HFF-Myc (cell line): ENCODE measurements around the gene PRCD.

ENCODE experiments used
- DNase-seq: peaks from one replicate; pipeline ENCODE4 v3.0.0-alpha.2; 2011; ENCODE audit warnings: low read depth; ENCODE audit errors: extremely low read depth
- H3K4me3 ChIP-seq: replicated peaks from 2 replicates; pipeline ENCODE4 v1.5.1; 2011; ENCODE audit warnings: low read depth, mild to moderate bottlenecking, control low read depth, low read length
- TF ChIP-seq, protein P1 (sequence below): IDR thresholded peaks from 2 replicates; pipeline ENCODE4 v1.5.1; 2012; ENCODE audit warnings: mild to moderate bottlenecking, low read depth, low read length, control low read depth; ENCODE audit errors: missing control alignments

The PRCD gene

DNA sequence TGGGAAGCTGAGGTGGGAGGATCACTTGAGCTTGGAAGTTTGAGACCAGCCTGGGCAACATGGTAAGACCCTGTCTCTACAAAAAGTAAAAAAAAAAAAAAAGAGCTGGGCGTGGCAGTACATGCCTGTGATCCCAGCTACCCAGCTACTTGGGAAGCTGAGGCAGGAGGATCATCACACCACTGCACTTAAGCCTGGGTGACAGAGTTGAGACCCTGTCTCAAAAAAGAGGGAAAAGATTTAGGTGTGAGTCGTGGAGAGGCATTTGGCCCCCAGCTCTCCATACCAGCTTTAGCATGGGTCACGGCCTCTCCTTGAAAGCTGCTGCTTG, 26.7 kb downstream of the PRCD start:
- DNase-seq, result no peak
- no peak overlapping the region for H3K4me3 ChIP-seq
- TF ChIP-seq, protein P1, sequence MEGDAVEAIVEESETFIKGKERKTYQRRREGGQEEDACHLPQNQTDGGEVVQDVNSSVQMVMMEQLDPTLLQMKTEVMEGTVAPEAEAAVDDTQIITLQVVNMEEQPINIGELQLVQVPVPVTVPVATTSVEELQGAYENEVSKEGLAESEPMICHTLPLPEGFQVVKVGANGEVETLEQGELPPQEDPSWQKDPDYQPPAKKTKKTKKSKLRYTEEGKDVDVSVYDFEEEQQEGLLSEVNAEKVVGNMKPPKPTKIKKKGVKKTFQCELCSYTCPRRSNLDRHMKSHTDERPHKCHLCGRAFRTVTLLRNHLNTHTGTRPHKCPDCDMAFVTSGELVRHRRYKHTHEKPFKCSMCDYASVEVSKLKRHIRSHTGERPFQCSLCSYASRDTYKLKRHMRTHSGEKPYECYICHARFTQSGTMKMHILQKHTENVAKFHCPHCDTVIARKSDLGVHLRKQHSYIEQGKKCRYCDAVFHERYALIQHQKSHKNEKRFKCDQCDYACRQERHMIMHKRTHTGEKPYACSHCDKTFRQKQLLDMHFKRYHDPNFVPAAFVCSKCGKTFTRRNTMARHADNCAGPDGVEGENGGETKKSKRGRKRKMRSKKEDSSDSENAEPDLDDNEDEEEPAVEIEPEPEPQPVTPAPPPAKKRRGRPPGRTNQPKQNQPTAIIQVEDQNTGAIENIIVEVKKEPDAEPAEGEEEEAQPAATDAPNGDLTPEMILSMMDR, result no peak

DNA sequence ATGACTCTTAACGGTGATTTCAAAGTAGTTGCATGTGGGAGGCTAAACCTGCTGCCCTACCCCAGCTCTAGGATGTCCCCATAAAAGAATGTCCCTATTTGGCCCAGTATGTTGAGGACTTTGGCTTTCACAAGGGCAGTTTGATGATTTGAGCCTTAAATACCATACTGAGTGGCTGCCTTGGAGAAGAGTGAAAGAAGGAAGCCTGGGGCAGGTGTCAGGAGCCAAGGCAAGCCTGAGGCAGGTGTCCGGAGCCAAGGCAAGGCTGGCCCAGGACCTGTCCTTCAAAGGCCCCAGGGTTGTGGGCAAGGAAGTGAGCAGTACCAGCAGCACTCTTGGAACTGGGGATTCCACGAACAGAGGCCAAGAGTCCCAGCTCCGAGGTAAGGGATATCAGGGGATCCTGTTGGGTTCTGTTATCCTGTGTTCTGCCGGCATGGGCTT, 27.2 kb downstream of the PRCD start:
- no peak overlapping the region for H3K4me3 ChIP-seq
- no peak for DNase-seq
- TF ChIP-seq, protein P1, result no peak

DNA sequence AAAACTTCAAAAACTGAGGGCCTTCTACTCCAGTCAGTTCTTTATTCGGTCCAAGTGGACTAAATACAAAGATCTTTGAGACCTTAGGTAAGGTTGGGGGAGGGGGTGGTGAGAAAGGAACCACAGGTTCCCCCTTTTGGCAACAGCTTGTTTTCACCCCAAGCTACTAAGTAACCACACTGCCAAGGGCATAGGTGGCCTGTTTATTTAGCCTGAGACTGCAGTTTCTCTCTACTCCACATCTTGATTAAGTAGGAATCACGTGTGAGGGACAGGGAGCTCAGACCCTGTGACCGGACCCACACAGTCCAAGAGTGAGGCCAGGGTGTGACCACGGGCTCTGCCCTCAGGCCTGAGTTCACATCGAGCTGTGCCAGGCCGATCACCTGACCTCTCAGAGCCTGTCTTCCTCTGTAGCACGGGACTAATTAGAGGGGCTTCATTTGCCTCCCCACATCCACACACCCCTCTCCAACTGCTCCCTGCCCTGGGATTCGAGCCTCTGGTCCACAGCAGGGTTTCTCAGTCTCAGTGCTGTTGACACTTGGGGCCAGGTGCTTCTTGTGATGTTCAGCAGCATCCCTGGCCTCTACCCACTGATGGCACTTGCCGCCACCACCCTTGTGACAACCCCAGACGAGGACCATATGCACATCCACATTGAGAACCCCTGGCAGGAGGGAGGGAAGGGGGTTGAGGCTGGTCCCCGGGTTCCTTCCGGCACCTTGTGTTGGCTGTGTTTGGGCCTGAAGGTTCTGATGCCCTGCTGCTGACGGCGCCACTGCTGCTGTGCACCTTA, 28.0 kb downstream of the PRCD start:
- TF ChIP-seq, protein P1, result no peak
- no peak overlapping the region for H3K4me3 ChIP-seq
- DNase-seq, result no peak

DNA sequence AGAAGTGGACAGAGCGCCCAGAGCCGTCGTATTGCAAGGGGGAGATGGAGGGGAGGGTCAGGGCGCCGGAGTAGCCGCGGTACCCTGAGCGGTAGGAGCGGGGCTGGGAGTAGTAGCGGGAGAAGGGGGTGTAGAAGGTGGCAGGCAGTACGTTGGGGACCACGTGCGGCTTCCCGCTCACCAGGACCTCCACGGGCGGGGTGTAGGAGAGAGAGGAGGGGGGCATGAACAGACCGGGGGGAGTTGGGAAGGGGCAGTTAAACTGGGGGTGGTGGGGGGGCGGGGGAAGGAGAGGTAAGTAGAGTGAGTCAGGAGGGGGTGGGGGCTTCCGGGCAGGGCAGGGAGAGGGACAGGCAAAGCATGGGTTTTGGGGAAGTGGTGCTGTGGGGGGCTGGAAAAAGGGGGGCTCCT, 29.0 kb downstream of the PRCD start:
- H3K4me3 ChIP-seq, result no peak overlapping the region
- DNase-seq, result no peak
- TF ChIP-seq, protein P1, result no peak

DNA sequence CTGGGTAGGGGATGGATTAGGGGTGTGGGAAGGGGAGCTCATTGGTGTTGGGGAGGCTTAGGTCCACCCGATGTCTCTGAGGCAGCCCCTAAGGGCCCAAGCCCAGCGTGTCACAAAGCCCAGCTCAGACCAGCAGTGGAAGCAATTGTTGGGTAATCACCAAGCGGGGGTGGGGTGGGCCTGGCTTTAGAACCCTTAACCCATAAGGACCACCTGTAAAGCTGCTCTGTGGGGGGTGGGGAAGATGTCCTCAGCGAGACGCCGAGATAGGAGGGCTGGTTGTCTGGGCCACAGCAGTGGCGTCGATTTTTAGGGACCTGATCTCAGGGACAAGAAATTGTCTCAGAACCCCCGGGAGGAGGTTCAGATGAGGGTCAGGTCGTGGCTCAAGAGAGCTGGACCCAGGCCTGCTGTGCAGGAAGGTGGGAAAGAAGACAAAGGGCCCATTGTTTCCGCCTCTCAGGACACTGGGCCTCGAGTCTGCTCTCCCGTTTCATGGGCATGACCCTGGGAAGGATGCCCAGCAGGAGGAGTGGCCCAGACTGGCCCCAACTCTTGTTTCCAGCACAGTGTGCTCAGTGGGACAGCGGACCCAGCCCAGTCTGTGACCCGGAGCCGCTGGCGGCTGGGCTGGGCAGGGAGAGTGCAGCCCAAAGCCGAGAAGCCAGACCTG, 29.9 kb downstream of the PRCD start:
- TF ChIP-seq, protein P1, result no peak
- no peak overlapping the region for H3K4me3 ChIP-seq
- DNase-seq, result no peak

DNA sequence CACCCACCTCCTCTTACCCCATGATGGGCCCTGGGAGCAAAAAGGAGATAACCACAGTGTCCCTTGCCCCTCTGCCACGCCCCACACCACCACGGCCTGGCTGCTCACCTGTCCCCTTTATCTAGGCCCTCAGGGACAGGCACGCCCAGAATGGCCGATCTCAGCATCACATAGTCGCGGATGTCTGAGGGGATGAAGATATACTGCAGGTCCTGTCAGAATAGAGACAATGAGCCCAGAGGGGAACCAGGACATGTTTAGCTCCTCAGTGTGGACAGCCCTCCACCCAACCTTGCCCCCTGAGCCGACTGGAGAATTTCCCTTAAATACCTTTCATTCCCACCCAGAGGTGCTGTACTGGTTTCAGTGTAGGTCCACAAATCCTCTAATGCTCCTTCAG, 30.6 kb downstream of the PRCD start:
- TF ChIP-seq, protein P1, result no peak
- no peak overlapping the region for H3K4me3 ChIP-seq
- DNase-seq, result no peak
